Immature natural killer cell (primary cell): ENCODE measurements around the gene SLC16A1. TPM values are rescaled to one million over a fixed set of nuclear protein-coding genes. Genes with fewer than 3 reads are reported as not detected.

Experiments used
- DNase-seq, 3 donors: peaks; one replicate each; pipeline ENCODE4 v3.0.0; 2022; ENCODE audit warnings: mixed read lengths in 1 of 3
- H3K27ac Mint-ChIP-seq, 6 donors: one replicate each; pipeline ENCODE4 v1.8.0; 2020; ENCODE audit warnings: mixed read lengths in 6 of 6, mild to moderate bottlenecking in 5 of 6, inconsistent platforms in 4 of 6, moderate library complexity in 3 of 6
- H3K27me3 Mint-ChIP-seq, 3 donors: one replicate each; pipeline ENCODE4 v1.8.0; 2020 to 2021; ENCODE audit warnings: low read depth in 3 of 3, mild to moderate bottlenecking in 3 of 3, mixed read lengths in 3 of 3, moderate library complexity in 3 of 3, inconsistent platforms in 1 of 3
- H3K36me3 Mint-ChIP-seq, 3 donors: one replicate each; pipeline ENCODE4 v1.8.0; 2020; ENCODE audit warnings: mixed read lengths in 3 of 3, inconsistent platforms in 2 of 3, mild to moderate bottlenecking in 2 of 3
- H3K4me1 Mint-ChIP-seq, 2 donors: one replicate each; pipeline ENCODE4 v1.8.0; 2020; ENCODE audit warnings: inconsistent platforms in 2 of 2, mild to moderate bottlenecking in 2 of 2, mixed read lengths in 2 of 2, moderate library complexity in 1 of 2
- H3K4me3 Mint-ChIP-seq, 5 donors: one replicate each; pipeline ENCODE4 v1.8.0; 2020; ENCODE audit warnings: mild to moderate bottlenecking in 5 of 5, mixed read lengths in 5 of 5, inconsistent platforms in 3 of 5, moderate library complexity in 3 of 5
- H3K9me3 Mint-ChIP-seq, 6 donors: one replicate each; pipeline ENCODE4 v1.8.0; 2020; ENCODE audit warnings: mild to moderate bottlenecking in 6 of 6, mixed read lengths in 6 of 6, inconsistent platforms in 4 of 6, moderate library complexity in 3 of 6
- polyA plus RNA-seq, 3 donors: library from polyadenylated mRNA; unstranded; fragments of 300-500 nt; fragmentation: Illumina TruSeq; gene quantifications; one replicate each; pipeline ENCODE4 v1.2.3, GENCODE V29; 2021

The SLC16A1 gene
- polyA plus RNA-seq, 3 donors from 2014 or later = 3.6 to 11.8 (median 4.6) TPM

- no peaks in the 10 kb centered on the region for H3K9me3 Mint-ChIP-seq
- DNase-seq = no peak
- peak overlapping the region; percentile 84 to 98 (median 94) for H3K27ac Mint-ChIP-seq
- H3K4me3 Mint-ChIP-seq = peak overlapping the region; percentile 94 to 99 (median 98)
- peaks cover 40 to 48% of the 10 kb centered on the region in 2 donors for H3K4me1 Mint-ChIP-seq
- H3K27me3 Mint-ChIP-seq = peaks cover 0 to 12% (median 5%) of the 10 kb centered on the region in 3 donors
- H3K36me3 Mint-ChIP-seq = peaks cover 4 to 10% (median 4%) of the 10 kb centered on the region in 3 donors
Measured at GRCh38 chr1:112956544-112957132, 642 bp upstream of the SLC16A1 start.

- H3K9me3 Mint-ChIP-seq = no peaks in the 10 kb centered on the region
- H3K36me3 Mint-ChIP-seq = peaks cover 0 to 4% (median 4%) of the 10 kb centered on the region in 3 donors
- peaks cover 0 to 12% (median 5%) of the 10 kb centered on the region in 3 donors for H3K27me3 Mint-ChIP-seq
- DNase-seq = peak; percentile 46 to 55 (median 48)
- H3K4me3 Mint-ChIP-seq = peak overlapping the region; percentile 94 to 99 (median 98)
- peak overlapping the region; percentile 90 to 98 (median 92) for H3K27ac Mint-ChIP-seq
- H3K4me1 Mint-ChIP-seq = peaks cover 37 to 43% of the 10 kb centered on the region in 2 donors
Measured at GRCh38 chr1:112954945-112955772, 837 bp downstream of the SLC16A1 start.

DNA sequence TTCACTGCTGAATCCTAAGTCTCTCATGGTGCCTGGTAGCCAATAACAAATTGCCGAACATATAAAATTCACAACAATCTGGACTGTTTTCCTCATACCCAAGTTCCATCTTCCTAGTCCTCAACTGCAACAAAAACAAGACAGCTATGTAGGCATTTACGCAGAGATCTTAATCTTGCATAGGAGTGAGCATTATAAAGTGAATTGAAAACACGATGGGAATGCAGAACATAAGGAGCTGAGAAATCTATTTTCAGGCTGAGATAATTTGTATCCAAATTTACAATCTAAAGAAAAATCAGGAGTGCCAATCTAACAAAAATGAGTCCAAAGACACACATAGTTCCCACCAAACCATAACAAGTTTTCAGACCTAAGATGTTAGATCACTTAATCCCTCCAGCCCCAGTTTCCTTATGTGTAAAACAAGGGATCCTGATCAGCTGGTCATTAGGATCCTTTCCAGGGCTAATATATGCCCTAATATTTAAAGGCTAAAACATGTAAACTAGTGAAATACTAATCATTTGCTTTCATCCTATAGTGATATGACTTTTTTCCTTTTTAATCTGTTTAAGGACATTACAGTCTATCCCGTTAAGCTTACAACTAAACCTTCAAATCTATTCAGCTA, 1.9 kb downstream of the SLC16A1 start:
- Mint-ChIP-seq H3K27ac (peak overlapping the region in 3 of 6 donors; percentile 34 to 92 (median 91)), H3K4me1 (peaks cover 33 to 35% of the 10 kb centered on the region in 2 donors), H3K4me3 (peak overlapping the region; percentile 94 to 99 (median 98)), H3K27me3 (peaks cover 0 to 12% (median 5%) of the 10 kb centered on the region in 3 donors), H3K36me3 (peaks cover 0 to 4% (median 0%) of the 10 kb centered on the region in 3 donors), H3K9me3 (no peaks in the 10 kb centered on the region)
- no peak for DNase-seq

GRCh38 chr1:112950426-112950825, 5.6 kb downstream of the SLC16A1 start:
- no peaks in the 10 kb centered on the region for H3K9me3 Mint-ChIP-seq
- no peak for DNase-seq
- peaks cover 13% of the 10 kb centered on the region in 2 donors for H3K4me1 Mint-ChIP-seq
- H3K27me3 Mint-ChIP-seq = peaks cover 0 to 8% (median 2%) of the 10 kb centered on the region in 3 donors
- peaks cover 0 to 4% (median 0%) of the 10 kb centered on the region in 3 donors for H3K36me3 Mint-ChIP-seq
- no peak overlapping the region for H3K27ac Mint-ChIP-seq
- no peak overlapping the region for H3K4me3 Mint-ChIP-seq

GRCh38 chr1:112946683-112947082, 9.3 kb downstream of the SLC16A1 start:
- H3K36me3 Mint-ChIP-seq = no peaks in the 10 kb centered on the region
- no peaks in the 10 kb centered on the region for H3K4me1 Mint-ChIP-seq
- H3K27me3 Mint-ChIP-seq = peaks cover 0 to 2% (median 2%) of the 10 kb centered on the region in 3 donors
- no peaks in the 10 kb centered on the region for H3K9me3 Mint-ChIP-seq
- H3K27ac Mint-ChIP-seq = no peak overlapping the region
- DNase-seq = no peak
- H3K4me3 Mint-ChIP-seq = no peak overlapping the region

GRCh38 chr1:112939810-112940209, 16.2 kb downstream of the SLC16A1 start:
- H3K27ac Mint-ChIP-seq = no peak overlapping the region
- DNase-seq = no peak
- no peaks in the 10 kb centered on the region for H3K36me3 Mint-ChIP-seq
- H3K4me1 Mint-ChIP-seq = peaks cover 0 to 1% of the 10 kb centered on the region in 2 donors
- no peaks in the 10 kb centered on the region for H3K9me3 Mint-ChIP-seq
- H3K4me3 Mint-ChIP-seq = no peak overlapping the region
- H3K27me3 Mint-ChIP-seq = peaks cover 0 to 2% (median 0%) of the 10 kb centered on the region in 3 donors

GRCh38 chr1:112938210-112938609, 17.8 kb downstream of the SLC16A1 start:
- H3K4me1 Mint-ChIP-seq = peaks cover 0 to 1% of the 10 kb centered on the region in 2 donors
- H3K36me3 Mint-ChIP-seq = no peaks in the 10 kb centered on the region
- no peak overlapping the region for H3K27ac Mint-ChIP-seq
- peaks cover 0 to 2% (median 0%) of the 10 kb centered on the region in 3 donors for H3K27me3 Mint-ChIP-seq
- DNase-seq = no peak
- H3K4me3 Mint-ChIP-seq = no peak overlapping the region
- no peaks in the 10 kb centered on the region for H3K9me3 Mint-ChIP-seq

GRCh38 chr1:112937495-112937894, 18.5 kb downstream of the SLC16A1 start:
- Mint-ChIP-seq H3K4me3 (no peak overlapping the region), H3K36me3 (no peaks in the 10 kb centered on the region), H3K27me3 (no peaks in the 10 kb centered on the region), H3K27ac (no peak overlapping the region), H3K9me3 (no peaks in the 10 kb centered on the region), H3K4me1 (peaks cover 0 to 1% of the 10 kb centered on the region in 2 donors)
- no peak for DNase-seq

GRCh38 chr1:112937070-112937469, 18.9 kb downstream of the SLC16A1 start:
- Mint-ChIP-seq H3K27me3 (no peaks in the 10 kb centered on the region), H3K4me1 (peaks cover 0 to 1% of the 10 kb centered on the region in 2 donors), H3K27ac (no peak overlapping the region), H3K4me3 (no peak overlapping the region), H3K9me3 (no peaks in the 10 kb centered on the region), H3K36me3 (no peaks in the 10 kb centered on the region)
- DNase-seq = no peak

GRCh38 chr1:112935461-112936111, 20.4 kb downstream of the SLC16A1 start:
- DNase-seq = no peak
- H3K4me1 Mint-ChIP-seq = peaks cover 0 to 1% of the 10 kb centered on the region in 2 donors
- no peaks in the 10 kb centered on the region for H3K36me3 Mint-ChIP-seq
- H3K27me3 Mint-ChIP-seq = no peaks in the 10 kb centered on the region
- peak overlapping the region in 1 of 6 donors; percentile 22 for H3K27ac Mint-ChIP-seq
- H3K4me3 Mint-ChIP-seq = no peak overlapping the region
- H3K9me3 Mint-ChIP-seq = no peaks in the 10 kb centered on the region

DNA sequence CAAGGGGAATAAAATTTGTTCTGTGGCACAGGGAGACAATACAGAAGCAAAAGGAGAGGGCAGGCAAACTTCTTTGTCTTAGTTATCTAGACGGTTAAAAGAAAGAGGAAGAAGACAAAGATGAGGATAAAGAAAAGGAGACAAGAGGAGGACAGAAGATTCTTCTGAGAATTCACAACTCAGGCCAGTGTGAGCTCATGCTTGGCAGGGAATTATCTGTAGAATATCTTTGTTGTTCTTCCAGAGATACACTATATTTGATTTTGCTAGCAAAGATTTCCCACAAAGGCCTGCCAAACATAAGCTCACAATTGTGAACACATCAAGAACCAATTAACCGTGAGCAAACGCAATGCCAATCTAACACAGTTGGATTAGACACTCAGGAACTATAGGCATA, 21.4 kb downstream of the SLC16A1 start:
- Mint-ChIP-seq H3K9me3 (no peaks in the 10 kb centered on the region), H3K4me3 (no peak overlapping the region), H3K36me3 (no peaks in the 10 kb centered on the region), H3K27me3 (no peaks in the 10 kb centered on the region), H3K4me1 (peaks cover 0 to 1% of the 10 kb centered on the region in 2 donors), H3K27ac (peak overlapping the region in 1 of 6 donors; percentile 16)
- DNase-seq = no peak

DNA sequence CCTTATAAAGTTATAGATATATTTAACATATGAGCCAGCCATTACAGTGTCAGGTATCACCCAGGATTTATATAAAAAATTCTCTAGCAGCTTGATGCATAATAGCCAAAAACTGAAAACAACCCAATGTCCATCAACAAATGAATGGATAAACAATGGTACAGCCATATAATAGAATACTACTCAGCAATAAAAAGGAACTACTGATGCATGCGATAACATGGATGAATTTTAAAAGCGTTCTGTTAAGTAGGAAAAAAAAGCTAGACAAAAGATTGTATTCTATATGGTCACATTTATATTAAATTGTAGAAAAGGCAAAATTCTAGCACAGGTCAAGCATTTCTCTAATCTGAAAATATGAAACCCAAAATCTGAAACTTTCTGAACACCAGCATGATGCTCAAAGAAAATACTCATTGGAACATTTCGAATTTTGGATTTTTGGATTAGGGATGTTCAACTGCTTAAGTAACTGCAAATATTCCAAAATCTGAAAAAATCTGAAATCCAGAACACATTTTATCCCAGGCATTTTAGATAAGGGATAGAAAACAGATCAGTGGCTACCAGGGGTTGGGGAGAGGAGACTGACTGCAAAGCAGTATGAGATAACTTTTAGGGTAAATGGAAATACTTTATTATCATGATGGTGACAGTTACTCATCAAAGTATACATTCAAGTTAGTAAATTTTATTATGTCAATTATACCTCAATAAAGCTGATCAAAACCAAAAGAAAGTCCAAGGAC, 22.0 kb downstream of the SLC16A1 start:
- Mint-ChIP-seq H3K4me1 (peaks cover 0 to 1% of the 10 kb centered on the region in 2 donors), H3K27ac (peak overlapping the region in 1 of 6 donors; percentile 6), H3K4me3 (no peak overlapping the region)

DNA sequence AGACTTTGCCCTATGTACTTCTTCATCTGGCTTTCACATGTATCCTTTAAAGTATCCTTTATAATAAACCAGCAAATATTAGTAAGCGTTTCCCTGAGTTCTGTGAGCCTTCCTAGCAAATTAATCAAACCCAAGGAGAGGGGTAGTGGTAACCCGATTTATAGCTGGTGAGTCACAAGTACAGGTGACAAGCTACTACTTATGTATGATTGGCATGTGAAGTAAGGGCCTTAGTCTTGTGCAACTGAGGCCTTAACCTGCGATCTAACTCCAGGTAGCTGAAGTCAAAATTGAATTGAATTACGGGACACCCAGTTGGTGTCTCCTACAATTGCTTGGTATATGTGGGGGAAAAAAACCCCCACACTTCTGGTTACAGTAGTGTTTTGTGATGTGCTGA, 26.0 kb downstream of the SLC16A1 start:
- H3K36me3 Mint-ChIP-seq = peaks cover 0 to 4% (median 4%) of the 10 kb centered on the region in 3 donors
- H3K4me3 Mint-ChIP-seq = no peak overlapping the region
- H3K4me1 Mint-ChIP-seq = no peaks in the 10 kb centered on the region
- H3K27me3 Mint-ChIP-seq = no peaks in the 10 kb centered on the region
- no peak for DNase-seq
- H3K9me3 Mint-ChIP-seq = no peaks in the 10 kb centered on the region
- H3K27ac Mint-ChIP-seq = no peak overlapping the region

More for the DNA sequence above, 22.0 kb downstream of the SLC16A1 start:
- H3K27me3 Mint-ChIP-seq = no peaks in the 10 kb centered on the region
- no peaks in the 10 kb centered on the region for H3K36me3 Mint-ChIP-seq
- no peaks in the 10 kb centered on the region for H3K9me3 Mint-ChIP-seq
- no peak for DNase-seq
